ENCODE measurements around the gene EEF1A2. TPM values are rescaled to one million over a fixed set of nuclear protein-coding genes. Genes with fewer than 3 reads are reported as not detected.

EEF1A2 gene
- total RNA-seq, 4 donors from 2014 or later: 13.3 to 26.8 (median 22.9) TPM

DNA sequence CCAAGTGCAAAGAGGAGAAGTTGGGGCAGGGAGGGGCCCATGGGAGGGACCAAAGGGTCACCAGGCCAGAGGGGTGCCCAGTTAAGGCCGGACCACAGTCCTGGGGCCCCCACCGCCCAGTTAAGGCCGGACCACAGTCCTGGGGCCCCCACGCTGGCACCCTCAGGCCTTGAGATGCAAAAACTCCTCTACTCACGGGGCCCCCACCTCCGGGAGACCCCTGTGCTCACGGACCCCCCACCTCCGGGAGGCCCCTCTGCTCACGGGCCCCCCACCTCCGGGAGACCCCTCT, 43.4 kb downstream of the EEF1A2 start:
- TF ChIP-seq, protein P1, sequence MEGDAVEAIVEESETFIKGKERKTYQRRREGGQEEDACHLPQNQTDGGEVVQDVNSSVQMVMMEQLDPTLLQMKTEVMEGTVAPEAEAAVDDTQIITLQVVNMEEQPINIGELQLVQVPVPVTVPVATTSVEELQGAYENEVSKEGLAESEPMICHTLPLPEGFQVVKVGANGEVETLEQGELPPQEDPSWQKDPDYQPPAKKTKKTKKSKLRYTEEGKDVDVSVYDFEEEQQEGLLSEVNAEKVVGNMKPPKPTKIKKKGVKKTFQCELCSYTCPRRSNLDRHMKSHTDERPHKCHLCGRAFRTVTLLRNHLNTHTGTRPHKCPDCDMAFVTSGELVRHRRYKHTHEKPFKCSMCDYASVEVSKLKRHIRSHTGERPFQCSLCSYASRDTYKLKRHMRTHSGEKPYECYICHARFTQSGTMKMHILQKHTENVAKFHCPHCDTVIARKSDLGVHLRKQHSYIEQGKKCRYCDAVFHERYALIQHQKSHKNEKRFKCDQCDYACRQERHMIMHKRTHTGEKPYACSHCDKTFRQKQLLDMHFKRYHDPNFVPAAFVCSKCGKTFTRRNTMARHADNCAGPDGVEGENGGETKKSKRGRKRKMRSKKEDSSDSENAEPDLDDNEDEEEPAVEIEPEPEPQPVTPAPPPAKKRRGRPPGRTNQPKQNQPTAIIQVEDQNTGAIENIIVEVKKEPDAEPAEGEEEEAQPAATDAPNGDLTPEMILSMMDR (IDR thresholded peaks at IDR 0.05): no peak
- TF ChIP-seq POLR2A (IDR thresholded peaks at IDR 0.05): no peak
- no peak for DNase-seq (ENCODE audit: low spot score in 2 of 2)
- WGBS, 2 donors: 73 to 80% methylated on average over 5 to 8 of the region's 10 CpGs
- H3K4me3 ChIP-seq (ENCODE audit: low read depth, poor library complexity, severe bottlenecking): no peak overlapping the region
- intact Hi-C loops (cut with DNase I; ENCODE audit: low total_unique reads): no loop called here

DNA sequence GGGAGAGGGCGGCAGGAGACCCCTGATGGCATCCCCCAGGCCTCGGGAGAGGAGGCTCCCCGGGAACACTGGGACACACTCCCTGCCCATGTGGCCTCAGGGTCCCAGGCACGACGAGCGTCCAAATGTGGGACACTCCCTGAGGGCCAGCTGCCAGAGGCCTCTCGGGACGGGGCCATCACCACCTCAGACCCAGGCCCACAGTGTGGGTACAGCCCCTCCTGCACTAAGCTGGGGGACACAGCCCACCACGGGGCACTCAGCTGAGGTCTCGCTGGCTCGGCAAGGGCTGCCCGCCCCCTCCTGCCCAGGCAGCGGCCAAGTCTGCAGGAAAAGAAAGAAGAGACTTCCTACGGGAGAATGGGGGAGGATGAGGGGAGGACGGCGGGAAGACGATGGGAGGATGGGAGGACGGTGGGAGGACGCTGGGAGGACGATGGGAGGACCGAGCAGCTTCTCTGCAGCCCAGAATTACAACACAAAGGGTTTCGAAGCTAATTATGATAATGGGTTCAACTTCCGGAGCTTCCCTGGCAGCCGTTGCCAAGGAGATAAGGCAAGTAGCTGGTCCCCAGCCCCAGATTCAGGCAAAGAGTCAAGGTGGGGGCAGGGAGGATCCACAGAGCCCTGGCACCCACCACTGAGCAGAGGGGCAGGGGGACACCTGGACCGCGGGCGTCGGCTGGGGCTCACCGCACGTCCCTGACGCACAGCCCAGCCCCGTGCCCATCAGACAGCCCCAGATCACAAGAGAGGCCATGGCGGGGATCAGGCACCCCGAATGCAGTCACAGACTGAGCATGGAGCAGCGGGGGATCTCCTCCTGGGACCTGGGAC, 43.9 kb downstream of the EEF1A2 start:
- no peak for DNase-seq (ENCODE audit: low spot score in 2 of 2)

DNA sequence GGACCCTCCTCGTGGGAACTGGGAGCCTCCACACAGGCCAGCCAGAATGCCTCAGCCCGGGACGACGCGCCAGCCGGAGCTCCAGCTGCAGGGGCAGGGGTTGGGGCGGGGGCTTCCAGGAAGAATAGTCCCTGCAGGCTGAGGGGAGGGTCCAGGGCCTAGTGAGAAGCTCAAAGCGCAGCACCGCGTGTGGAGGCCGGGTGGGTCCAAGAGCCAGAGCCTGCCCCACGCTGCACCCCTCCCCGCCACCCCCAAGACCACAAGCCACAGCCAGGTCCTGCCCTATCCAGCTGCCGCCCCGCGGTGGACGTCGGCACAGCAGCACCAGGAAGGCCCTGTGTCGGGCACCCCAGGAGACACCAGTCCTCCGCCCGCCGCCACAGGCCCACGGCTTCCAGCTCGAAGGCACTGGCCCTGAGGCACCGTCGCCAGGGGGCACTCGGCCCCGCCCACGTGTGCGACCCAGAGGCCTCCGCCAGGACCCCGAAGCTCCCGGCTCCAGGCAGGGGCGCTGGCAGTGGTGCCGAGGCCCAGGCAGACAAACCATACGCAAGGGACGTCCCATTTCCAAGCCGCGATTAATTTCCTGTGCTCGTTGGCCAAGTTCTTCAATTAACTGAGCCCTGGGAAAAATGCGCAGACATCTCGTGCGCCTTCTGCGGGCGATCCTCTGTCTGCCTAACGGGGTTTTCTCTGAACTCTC, 45.9 kb downstream of the EEF1A2 start:
- DNase-seq (ENCODE audit: low spot score in 2 of 2): no peak
- no peak for TF ChIP-seq POLR2A (IDR thresholded peaks at IDR 0.05)
- TF ChIP-seq, protein P1 (IDR thresholded peaks at IDR 0.05): no peak
- no peak overlapping the region for H3K4me3 ChIP-seq (ENCODE audit: low read depth, poor library complexity, severe bottlenecking)
- intact Hi-C loops (cut with DNase I; ENCODE audit: low total_unique reads): no loop called here
- 43 to 63% methylated on average over 27 to 31 of the region's 46 CpGs for WGBS, 2 donors

More for the DNA sequence above, 43.9 kb downstream of the EEF1A2 start:
- TF ChIP-seq, protein P1 (IDR thresholded peaks at IDR 0.05): no peak
- no peak for TF ChIP-seq POLR2A (IDR thresholded peaks at IDR 0.05)
- 31 to 44% methylated on average over 31 to 35 of the region's 35 CpGs for WGBS, 2 donors
- no peak overlapping the region for H3K4me3 ChIP-seq (ENCODE audit: low read depth, poor library complexity, severe bottlenecking)
- intact Hi-C loops (cut with DNase I; ENCODE audit: low total_unique reads): no loop called here

DNA sequence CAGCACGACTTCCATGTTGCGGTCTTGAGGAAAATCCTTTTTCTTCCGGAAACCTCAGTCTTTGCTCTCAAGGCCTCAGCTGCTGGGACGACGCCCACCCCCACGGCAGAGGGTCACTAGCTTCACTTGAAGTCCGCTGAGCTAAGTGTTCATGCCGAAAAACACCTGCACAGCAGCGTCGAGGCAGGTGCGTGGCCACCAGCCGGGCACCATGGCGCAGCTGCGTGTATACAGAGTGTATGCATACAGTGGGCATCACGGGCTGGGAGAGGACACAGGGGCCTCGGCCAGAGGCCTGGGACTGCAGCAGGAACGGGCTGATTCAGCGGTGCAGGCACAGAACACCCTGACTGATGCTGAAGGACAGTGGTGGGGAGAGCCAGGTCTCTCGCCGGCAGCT, 46.5 kb downstream of the EEF1A2 start:
- no peak overlapping the region for H3K4me3 ChIP-seq (ENCODE audit: low read depth, poor library complexity, severe bottlenecking)
- TF ChIP-seq POLR2A (IDR thresholded peaks at IDR 0.05): no peak
- TF ChIP-seq, protein P1 (IDR thresholded peaks at IDR 0.05): no peak
- DNase-seq (ENCODE audit: low spot score in 2 of 2): no peak
- intact Hi-C loops (cut with DNase I; ENCODE audit: low total_unique reads): no loop called here
- WGBS, 2 donors: 89 to 91% methylated on average over 18 to 20 of the region's 20 CpGs

DNA sequence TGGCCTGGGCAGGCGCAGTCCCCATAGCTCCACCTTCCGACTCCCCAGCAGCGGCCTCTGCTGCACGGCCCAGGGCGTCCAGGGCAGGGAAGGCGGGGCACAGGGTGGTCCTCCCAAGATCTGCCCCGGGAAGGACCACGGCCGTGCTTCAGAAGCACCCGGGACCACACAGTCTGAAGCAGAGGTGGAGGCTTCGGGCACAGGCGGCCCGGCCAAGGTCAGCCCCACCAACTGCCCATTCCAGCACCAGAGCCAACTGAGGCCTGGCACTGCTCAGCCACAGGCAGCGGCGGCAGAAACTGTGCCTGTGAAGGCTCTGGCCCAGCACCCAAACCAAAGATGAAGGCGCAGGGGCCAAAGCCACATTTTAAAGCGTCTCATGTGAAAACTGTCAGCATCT, 47.1 kb downstream of the EEF1A2 start:
- DNase-seq (ENCODE audit: low spot score in 2 of 2): no peak
- no peak for TF ChIP-seq POLR2A (IDR thresholded peaks at IDR 0.05)
- 89% methylated on average over 15 to 17 of the region's 17 CpGs for WGBS, 2 donors
- H3K4me3 ChIP-seq (ENCODE audit: low read depth, poor library complexity, severe bottlenecking): no peak overlapping the region
- intact Hi-C loops (cut with DNase I; ENCODE audit: low total_unique reads): no loop called here

All from lower leg skin (tissue), 4 donors.